DMS 273 (cell line): Measurements from ENCODE around the gene TMEM119.

ENCODE experiments used
- DNase-seq: peaks from one replicate; lab custom pipeline; 2025; ENCODE audit not compliant: unreplicated experiment; lab: John Stamatoyannopoulos, UW

Gene TMEM119

GRCh38 chr12:108597559-108598471, at the start of gene TMEM119:
Gene TMEM119, minus strand, starts transcription at chr12:108598084. Its CDS starts 5,701 bp downstream, at chr12:108592383.
- DNase-seq, result no peak

- DNase-seq, result peak; percentile 19
Measured at GRCh38 chr12:108646600-108647579, 49.0 kb upstream of the TMEM119 start.

GRCh38 chr12:108645686-108646599, 48.1 kb upstream of the TMEM119 start:
- no peak for DNase-seq

GRCh38 chr12:108644811-108645120, 46.9 kb upstream of the TMEM119 start:
- DNase-seq, result no peak

- DNase-seq, result no peak
Measured at GRCh38 chr12:108643941-108644810, 46.3 kb upstream of the TMEM119 start.

GRCh38 chr12:108642899-108643654, 45.2 kb upstream of the TMEM119 start:
- peak; percentile 14 for DNase-seq

GRCh38 chr12:108642269-108642870, 44.5 kb upstream of the TMEM119 start:
- peak; percentile 86 for DNase-seq

GRCh38 chr12:108641446-108642268, 43.8 kb upstream of the TMEM119 start:
- DNase-seq, result peak; percentile 58

- DNase-seq, result peak; percentile 86
Measured at GRCh38 chr12:108640802-108641445, 43.0 kb upstream of the TMEM119 start.

GRCh38 chr12:108638997-108639822, 41.3 kb upstream of the TMEM119 start:
- no peak for DNase-seq

GRCh38 chr12:108638141-108638827, 40.4 kb upstream of the TMEM119 start:
- no peak for DNase-seq

- no peak for DNase-seq
Measured at GRCh38 chr12:108637222-108637971, 39.5 kb upstream of the TMEM119 start.

- DNase-seq, result no peak
Measured at GRCh38 chr12:108635997-108636808, 38.3 kb upstream of the TMEM119 start.
